GM18907 (cell line): ENCODE results near the gene SORCS2.

ENCODE experiments used
- ATAC-seq: cut with Tn5 transposase; IDR thresholded peaks from one replicate; pipeline ENCODE4 v1.9.1; 2021; ENCODE audit warnings: mild to moderate bottlenecking, moderate library complexity; ENCODE audit not compliant: unreplicated experiment

Gene SORCS2

GRCh38 chr4:7399440-7400234 is 207.3 kb downstream of the SORCS2 start:
- ATAC-seq, result no peak

- ATAC-seq, result no peak
These were observed 208.4 kb downstream of the SORCS2 start for GRCh38 chr4:7400671-7401298.

GRCh38 chr4:7402526-7402925 is 210.2 kb downstream of the SORCS2 start:
- ATAC-seq, result no peak

GRCh38 chr4:7403001-7403400 is 210.7 kb downstream of the SORCS2 start:
- ATAC-seq, result no peak

- no peak for ATAC-seq
These were observed 215.8 kb downstream of the SORCS2 start for GRCh38 chr4:7408166-7408565.

GRCh38 chr4:7410446-7410845 is 218.1 kb downstream of the SORCS2 start:
- no peak for ATAC-seq

GRCh38 chr4:7411491-7411890 is 219.2 kb downstream of the SORCS2 start:
- no peak for ATAC-seq

- ATAC-seq, result no peak
These were observed 219.7 kb downstream of the SORCS2 start for GRCh38 chr4:7411896-7412553.

GRCh38 chr4:7412554-7412912 is 220.2 kb downstream of the SORCS2 start:
- no peak for ATAC-seq

GRCh38 chr4:7414046-7414445 is 221.7 kb downstream of the SORCS2 start:
- ATAC-seq, result no peak

GRCh38 chr4:7414736-7415510 is 222.6 kb downstream of the SORCS2 start:
- ATAC-seq, result no peak

- ATAC-seq, result no peak
These were observed 223.8 kb downstream of the SORCS2 start for GRCh38 chr4:7415927-7416686.

GRCh38 chr4:7416745-7417432 is 224.6 kb downstream of the SORCS2 start:
- no peak for ATAC-seq

- no peak for ATAC-seq
These were observed 225.3 kb downstream of the SORCS2 start for GRCh38 chr4:7417639-7418038.

GRCh38 chr4:7418131-7418943 is 226.0 kb downstream of the SORCS2 start:
- no peak for ATAC-seq

- no peak for ATAC-seq
These were observed 227.8 kb downstream of the SORCS2 start for GRCh38 chr4:7419961-7420660.

GRCh38 chr4:7420661-7421040 is 228.3 kb downstream of the SORCS2 start:
- no peak for ATAC-seq

GRCh38 chr4:7421356-7422150 is 229.2 kb downstream of the SORCS2 start:
- ATAC-seq, result no peak
